GM18511 (cell line): ENCODE measurements around the gene SDK1.

Source experiments
- ATAC-seq: cut with Tn5 transposase; IDR thresholded peaks from one replicate; pipeline ENCODE4 v1.9.1; 2021; ENCODE audit warnings: mild to moderate bottlenecking, moderate library complexity; ENCODE audit not compliant: unreplicated experiment

The SDK1 gene

GRCh38 chr7:4139656-4140625 lies 838.9 kb downstream of the SDK1 start:
- ATAC-seq, result no peak

GRCh38 chr7:4140933-4141332 lies 839.9 kb downstream of the SDK1 start:
- no peak for ATAC-seq

GRCh38 chr7:4143006-4143405 lies 842.0 kb downstream of the SDK1 start:
- no peak for ATAC-seq

DNA sequence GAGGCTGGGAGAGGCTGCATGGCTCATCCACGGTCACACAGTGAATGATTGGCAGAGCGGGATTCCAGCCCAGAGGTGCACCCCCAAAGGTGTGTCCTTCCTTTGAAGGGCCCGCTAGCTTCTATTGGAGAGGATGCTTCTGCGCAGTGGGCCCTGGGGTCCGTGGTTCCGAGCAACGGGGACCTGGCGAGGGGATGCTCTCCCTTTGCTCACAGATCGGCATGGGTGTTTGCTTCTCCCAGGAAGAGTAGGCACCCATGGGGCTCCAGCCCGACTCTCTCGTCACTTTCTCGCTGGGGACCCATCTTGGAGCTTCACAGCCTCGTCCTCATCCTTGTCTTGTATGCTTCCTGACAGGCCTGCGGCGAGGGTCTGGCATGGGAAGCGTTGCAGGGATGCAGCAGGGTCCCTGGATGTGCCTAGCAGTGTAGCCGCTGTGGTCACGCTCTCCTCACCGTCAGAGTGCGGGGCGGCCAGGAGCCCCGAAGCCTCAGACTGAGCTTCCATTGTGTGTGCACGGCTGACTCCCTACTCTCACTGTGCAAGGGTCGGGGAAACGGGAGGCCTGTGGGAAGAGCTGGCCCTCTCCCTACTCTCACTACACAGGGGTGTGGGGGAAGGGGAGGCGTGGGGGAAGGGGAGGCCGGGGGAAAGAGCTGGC lies 842.6 kb downstream of the SDK1 start:
- no peak for ATAC-seq

DNA sequence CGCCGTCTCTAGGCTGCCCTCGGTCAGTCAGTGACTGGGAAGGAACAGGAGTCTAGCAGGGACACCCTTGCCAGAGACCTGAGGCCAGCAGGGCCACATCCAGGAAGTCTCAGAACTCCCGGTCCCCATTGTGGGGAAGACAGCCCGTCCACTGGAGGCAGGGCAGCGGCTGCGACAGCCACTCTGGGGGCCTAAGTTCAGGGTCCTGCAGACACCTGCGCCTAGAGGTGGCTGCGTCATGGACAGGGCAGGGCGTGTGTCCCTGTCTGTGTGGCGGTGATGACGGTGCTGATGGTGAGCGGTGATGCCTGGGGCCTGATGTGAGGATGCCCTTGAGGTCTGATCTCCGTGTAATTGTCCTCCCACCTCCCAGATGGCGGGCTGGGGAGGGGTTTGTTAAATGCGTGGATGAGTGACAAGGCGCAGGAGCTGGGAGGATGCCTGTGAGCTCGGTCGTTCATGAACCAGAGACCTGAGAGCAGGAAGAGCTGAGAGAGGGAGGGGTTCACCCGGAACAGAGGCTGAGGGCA lies 843.2 kb downstream of the SDK1 start:
- no peak for ATAC-seq

- no peak for ATAC-seq
Measured at GRCh38 chr7:4144811-4145510, 843.9 kb downstream of the SDK1 start.

DNA sequence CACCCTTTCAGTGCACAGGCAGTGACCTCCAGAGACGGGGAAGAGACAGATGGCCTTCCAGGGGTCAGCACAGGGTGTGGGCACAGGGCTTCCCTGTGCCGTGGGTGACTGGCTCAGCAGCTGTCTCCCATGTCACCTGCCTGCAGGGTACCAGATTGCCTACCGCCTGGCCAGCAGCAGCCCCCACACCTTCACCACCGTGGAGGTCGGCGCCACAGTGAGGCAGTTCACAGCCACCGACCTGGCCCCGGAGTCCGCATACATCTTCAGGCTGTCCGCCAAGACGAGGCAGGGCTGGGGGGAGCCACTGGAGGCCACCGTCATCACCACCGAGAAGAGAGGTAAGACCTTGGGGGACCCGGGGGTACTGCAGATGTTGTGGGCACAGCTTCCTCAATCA lies 844.5 kb downstream of the SDK1 start:
- no peak for ATAC-seq

GRCh38 chr7:4147926-4148620 lies 847.0 kb downstream of the SDK1 start:
- ATAC-seq, result no peak

GRCh38 chr7:4149236-4149635 lies 848.2 kb downstream of the SDK1 start:
- no peak for ATAC-seq

DNA sequence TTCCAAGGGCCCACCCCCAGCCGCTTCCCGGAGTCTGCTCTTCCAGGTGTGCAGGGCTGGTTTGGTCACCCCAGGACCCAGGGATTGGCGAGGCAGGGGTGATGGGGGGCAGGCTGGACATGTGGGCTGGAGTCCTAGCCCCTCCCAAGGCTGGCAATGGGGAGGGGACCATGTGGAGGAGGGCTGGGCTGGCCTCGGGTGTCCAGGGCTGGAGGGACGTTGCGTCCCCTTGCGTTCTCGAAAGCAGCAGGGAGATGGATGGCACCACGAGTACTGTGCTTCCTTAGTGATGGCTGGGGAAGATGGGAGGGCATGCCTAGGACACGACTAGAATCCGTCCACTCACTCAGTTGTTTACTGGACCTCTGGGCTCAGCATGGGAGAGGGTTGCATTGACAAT lies 848.6 kb downstream of the SDK1 start:
- ATAC-seq, result no peak

- ATAC-seq, result no peak
Measured at GRCh38 chr7:4150731-4151130, 849.7 kb downstream of the SDK1 start.

DNA sequence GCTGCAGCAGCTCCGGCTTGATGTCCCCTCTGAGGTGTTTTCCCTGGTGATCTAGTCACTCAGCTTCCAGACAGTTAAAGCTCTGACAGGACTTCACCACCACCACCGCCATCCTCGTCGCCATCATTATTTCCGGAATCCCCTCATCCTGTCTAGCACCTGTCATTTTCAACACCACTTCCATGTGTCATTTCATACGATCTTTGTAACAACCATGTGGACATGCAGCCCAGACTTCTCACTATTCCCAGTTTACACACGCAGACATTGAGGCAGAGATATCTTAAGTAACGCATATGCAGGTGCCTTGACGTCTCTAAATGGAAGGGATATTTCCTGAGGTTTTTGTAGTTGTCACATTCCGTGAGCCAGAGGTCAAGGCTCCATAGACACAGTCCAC lies 850.5 kb downstream of the SDK1 start:
- no peak for ATAC-seq

- ATAC-seq, result no peak
Measured at GRCh38 chr7:4151926-4152549, 851.0 kb downstream of the SDK1 start.

DNA sequence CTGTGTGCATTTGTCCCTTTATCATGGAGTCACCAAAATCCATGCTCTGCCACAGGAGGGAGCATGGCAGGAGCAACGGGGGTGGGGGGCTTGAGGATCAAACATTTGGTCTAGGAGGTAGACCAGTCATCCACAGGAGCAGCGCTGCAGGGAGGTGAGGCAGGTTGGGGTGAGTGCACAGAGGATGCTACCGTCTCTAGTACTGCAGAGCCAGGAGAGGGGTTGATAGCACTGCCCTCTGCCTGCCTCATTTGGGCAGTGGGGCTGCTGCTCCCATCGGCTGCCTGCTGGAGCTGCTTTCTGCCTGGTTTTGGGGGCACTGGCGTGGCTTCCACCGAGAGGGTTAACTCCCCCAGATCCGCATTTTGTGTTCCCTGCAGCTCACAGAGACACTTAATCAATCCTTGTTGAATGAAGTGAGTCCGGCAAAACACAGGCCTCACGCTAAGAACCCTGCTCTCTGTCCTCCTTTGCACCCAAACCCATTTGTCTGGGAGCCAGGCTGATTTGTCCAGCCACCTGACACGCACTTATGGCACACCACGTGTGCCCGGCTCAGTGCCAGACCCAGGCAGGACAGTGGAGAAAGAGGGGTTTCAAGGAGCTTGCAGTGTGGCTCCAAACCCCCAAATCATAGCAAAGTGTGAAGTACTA lies 854.0 kb downstream of the SDK1 start:
- no peak for ATAC-seq

DNA sequence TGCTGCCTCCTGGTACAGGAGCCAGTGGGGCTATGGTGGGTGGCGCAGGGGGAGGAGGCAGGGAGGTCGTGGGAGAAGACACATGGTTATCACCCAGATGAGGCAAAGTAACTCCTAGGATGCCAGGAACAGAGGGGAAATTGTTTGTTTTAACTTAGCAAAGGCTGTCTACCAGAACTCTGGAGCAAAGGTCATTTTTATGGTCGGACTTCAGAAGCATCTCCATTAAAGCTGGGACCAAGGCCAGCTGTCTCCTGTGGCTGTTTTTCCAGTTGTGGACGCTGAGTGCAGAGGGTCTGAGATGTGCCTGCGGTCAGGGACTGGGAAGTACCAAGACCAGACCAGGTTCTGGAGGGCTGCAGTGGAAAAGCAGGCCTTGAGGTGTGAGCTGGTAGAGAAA lies 855.1 kb downstream of the SDK1 start:
- no peak for ATAC-seq

DNA sequence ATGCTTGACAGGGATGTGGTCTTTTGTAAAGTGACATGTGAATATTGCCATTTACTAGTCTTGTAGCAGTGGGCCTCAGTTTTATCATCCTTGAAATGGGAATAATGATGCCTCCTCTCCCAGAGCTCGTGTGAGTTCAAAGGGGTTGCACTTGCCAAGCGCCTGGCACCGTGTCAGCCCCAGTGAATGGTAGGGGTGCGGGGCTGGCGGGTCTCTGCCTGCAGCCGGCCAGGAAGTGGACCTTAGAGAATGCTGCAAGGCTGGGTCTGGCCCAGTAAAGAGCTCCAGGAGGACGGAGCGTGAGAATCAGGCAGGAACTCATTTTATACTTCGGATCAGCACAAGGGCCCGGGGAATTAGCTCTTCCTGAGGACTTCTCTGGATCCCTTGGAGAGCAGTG lies 856.6 kb downstream of the SDK1 start:
- ATAC-seq, result no peak

- no peak for ATAC-seq
Measured at GRCh38 chr7:4158441-4159153, 857.5 kb downstream of the SDK1 start.

DNA sequence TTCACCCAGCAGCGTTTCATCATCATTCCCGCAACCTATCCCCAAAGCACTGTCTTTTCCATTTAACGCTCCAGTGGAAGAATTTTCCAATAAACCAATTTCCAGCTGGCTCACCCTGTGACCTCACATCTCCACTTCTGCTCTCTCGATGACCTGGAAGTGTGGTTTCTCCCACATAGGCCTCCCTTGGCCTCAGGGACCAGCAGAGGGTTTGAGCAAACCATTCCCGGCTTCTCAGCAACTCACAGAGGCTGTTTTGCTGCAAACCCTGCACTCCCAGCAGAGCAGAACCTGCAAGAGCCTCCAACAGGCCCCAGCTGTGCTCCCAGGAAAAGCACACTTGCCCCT lies 858.1 kb downstream of the SDK1 start:
- no peak for ATAC-seq
